Ovary (tissue), 3 donors: ENCODE measurements around the gene GLP1R.

Source experiments
- CTCF ChIP-seq, 3 donors: fragments of 450-650 bp in 2 of 3; fragments of 200-600 bp in 1 of 3; IDR thresholded peaks; one replicate each; pipeline versions ENCODE4 v1.5.1 to v1.8.0; 2016 to 2022; ENCODE audit warnings: antibody characterized with exemption in 3 of 3, mild to moderate bottlenecking in 1 of 3
- POLR2A ChIP-seq: fragments of 450-650 bp; IDR thresholded peaks from one replicate; pipeline ENCODE4 v1.6.1; 2017; ENCODE audit warnings: antibody characterized with exemption, mild to moderate bottlenecking, moderate library complexity
- donor health status: DM: no; HTN: no; CAD: no.

DNA sequence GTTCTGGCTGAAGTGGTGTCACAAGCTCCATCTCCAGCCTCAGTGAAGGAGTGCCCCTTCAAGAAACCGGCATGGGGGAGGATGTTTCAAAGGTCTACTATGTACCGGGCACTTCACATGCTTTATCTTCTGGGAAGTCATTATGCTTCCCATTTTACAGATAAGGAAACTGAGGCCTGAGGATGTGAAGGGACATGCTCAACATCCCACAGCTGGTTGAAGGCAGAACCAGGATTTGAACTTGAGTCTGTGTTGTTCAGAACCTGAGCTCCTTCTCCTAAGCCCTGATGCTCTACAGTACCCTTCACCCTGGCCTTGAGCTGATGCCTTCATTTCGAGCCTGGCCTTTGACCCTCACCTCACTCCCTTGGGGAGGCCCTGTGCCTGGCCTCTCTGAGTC lies 13.0 kb downstream of the GLP1R start:
- TF ChIP-seq CTCF (IDR thresholded peaks at IDR 0.05), result no peak
- no peak for TF ChIP-seq POLR2A
